ENCODE data around the gene RPS27.
"Not testable (repeated sequence)": the region's sequence is repeated elsewhere in the genome, so short reads cannot be mapped to it uniquely, and the experiment has no call there.

Gene RPS27

GRCh38 chr1:153962088-153963029 is 28.2 kb upstream of the RPS27 start:
- DNase-seq: no peak

DNA sequence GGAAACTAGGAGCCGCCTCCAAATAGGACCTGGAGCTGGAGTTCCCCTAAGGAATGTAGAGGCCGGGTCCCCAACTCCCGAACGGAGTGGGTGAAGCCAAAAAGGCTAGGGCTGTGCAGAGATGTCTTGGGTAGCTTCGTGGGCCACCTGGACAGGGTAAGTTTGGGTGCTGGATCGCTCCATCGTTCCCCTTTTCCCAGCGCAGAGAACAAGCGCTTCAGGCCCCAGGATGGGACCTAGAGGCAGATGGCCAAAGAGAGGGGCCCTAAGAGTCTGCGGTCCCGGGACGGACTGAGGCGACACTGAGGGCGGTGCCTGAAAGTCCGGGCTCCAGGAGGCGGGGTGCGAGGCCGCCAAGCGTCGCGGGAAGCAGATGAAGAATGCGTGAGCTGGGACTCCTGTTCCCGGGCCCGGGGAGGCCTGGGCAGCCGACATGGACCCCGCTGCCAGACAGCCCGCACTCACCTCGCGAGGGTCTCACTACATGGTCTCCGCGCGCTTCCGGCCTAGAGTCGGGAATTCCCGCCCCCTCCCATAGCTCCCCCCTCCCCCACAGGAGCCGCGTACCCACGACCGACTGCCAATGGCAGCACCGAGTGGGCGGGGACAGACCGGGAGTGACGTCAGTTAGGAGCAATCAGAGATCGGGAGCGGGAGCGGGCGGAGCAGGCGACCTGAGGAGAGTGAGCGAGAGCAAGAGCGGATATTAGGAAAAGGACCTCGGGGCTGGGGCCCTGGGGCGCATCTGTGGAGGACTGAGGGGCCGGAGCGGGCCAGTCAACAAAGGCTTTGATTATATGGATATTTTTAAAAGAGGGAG is 27.3 kb upstream of the RPS27 start, which contains the start of gene SLC39A1:
SLC39A1 (minus strand) TSS at position 508 of the 820 bp plus-strand sequence. CDS start 822 bp downstream, outside the sequence.
- no peak for DNase-seq

- no peak for DNase-seq
Measured at GRCh38 chr1:153963850-153964331, 26.7 kb upstream of the RPS27 start.

DNA sequence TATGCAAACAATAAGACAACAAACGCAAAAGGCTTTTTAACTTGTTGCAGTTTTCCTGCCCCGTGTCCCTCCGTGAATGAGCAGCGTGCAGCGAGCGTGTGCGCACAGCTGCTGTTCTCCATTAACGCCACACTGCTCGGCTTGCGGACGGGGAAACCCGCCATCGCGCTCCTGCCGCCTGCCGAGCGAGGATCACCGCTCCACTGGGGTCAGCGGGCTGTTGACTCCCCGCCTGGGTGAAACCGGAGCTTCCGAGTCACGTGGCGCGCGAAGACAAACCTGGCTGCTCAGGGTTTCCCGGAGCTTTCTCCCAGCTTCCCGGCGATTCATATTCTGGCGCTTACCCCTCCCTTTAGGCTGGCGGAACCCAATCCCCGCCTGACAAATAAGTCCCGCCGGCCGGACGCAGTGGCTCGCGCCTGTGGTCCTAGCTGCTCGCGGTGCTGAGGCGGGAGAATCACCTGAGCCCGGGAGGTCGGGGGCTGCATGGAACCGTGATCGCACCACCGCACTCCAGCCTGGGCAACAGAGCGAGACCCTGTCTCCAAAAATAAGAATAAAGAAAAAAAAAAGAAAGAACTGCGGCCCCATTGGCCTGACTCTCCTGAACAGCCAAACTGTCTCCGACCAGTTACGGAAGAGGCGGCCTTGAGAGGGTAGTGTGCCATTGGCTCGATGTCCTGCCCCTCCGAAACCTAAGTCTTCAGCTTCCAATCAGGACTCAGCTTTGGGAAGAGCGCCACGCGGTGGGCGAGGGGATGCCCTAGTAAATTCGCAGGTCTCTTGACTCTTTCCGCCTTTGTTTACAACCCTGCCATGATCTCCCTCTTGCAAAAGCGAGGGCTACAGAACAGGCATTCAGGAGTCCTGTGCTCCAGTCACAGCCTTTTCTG is 23.2 kb upstream of the RPS27 start, which contains the start of gene CREB3L4:
CREB3L4 (plus strand) TSS at position 796 of the 893 bp plus-strand sequence. CDS start 624 bp downstream, outside the sequence.
- DNase-seq: no peak

DNA sequence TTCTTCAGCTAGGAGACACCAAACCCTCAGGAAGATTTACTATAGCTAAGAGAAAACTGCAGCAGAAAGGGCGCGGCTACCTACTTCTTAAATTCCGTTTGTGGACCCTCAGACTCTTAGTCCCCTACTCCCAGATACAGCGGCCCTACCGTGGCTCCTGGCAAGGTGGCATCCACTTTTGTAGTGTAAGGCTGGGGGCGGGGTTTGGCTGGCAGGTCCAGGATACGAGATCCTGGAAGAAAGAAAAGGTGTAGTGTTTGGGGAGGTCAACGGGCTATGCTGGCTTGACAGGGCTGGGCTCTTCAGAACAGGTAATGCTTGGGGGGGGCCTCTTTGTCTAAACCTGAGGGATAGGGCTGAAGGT is 22.6 kb upstream of the RPS27 start:
- DNase-seq: no peak

GRCh38 chr1:153968408-153968807 is 22.2 kb upstream of the RPS27 start:
- DNase-seq: no peak

DNA sequence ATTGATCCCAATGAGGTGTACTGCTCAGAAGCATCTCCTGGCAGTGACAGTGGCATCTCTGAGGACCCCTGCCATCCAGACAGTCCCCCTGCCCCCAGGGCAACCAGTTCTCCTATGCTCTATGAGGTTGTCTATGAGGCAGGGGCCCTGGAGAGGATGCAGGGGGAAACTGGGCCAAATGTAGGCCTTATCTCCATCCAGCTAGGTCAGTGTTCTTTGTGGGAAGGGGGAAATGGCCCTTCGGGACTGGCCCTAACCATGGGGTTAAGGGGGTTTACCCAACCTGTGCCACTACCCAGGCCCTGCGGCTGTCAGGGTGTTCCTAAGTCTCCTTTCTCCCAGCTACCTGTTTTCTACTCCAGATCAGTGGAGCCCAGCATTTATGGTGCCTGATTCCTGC is 21.6 kb upstream of the RPS27 start:
- no peak for DNase-seq

DNA sequence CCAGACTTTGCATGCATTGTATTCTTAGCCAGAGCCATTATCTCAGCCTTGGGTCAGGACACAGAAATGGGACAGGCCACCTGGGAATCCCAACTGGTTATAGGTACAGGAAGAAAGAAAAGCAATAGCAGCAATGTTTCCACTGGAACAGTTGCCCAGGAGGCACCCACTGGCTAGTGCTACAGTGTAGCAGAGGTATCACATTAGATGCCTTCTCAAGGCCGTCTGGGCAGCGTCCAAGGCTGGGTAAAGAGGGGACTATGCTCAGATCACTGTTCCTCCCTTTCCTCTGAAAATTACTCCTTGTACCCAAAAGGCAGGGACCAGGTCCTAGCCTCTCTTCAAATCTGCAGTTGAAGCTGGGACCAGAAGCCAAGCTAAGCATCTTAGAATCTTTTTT is 20.2 kb upstream of the RPS27 start:
- DNase-seq: no peak

DNA sequence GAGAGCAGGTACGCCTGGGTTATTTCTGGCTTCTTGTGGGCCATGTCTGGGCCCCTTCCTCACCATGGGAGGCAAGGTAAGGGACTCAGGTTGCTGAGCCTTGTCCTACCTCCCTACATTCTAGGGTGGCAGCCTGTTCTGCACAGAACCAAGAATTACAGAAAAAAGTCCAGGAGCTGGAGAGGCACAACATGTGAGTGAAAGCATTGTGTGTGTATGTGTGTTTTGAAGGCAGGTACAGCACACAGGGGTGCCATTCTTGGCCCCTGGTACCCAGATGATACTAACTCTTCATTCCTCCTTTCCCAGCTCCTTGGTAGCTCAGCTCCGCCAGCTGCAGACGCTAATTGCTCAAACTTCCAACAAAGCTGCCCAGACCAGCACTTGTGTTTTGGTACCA is 17.5 kb upstream of the RPS27 start:
- DNase-seq: no peak

DNA sequence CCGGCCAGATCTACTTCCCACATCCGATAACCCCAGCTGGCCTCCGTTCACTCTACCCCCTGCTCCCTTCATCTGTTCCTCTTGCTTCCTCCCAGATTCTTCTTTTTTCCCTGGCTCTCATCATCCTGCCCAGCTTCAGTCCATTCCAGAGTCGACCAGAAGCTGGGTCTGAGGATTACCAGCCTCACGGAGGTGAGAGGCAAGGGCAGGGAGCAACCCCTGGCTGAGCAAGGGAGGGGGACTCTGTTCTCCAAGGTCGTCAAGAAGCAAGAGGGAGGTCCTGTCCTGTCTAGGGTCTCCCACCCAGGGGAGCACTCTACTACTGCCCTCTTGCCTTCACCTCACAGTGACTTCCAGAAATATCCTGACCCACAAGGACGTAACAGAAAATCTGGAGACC is 17.0 kb upstream of the RPS27 start:
- DNase-seq: no peak

DNA sequence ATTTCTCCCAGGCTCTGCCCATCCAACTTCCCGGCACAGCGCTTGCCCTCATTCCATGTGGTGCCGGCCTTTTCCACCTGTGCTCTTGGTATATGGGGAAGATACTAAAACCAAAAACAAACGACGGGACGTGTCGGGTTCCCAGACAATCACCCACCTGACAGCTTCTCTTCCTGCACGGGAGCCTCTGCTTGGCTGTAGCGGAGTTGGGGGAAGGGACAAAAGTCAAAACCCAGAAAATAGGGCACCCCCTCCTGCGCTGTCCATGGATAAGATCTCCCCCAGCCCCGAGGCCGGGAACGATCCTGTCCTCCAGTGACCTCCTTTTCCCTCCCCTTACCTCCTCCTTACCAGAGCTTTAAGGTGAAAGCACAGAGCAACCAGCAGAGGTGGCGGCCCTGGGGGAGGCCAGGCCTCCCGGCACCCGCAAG is 13.7 kb upstream of the RPS27 start:
- no peak for DNase-seq

GRCh38 chr1:153977250-153978240 is 13.0 kb upstream of the RPS27 start, which contains the start of gene JTB:
TSS of gene JTB (minus strand) at chr1:153977674. CDS start at chr1:153977252, 422 bp downstream.
- DNase-seq: no peak

DNA sequence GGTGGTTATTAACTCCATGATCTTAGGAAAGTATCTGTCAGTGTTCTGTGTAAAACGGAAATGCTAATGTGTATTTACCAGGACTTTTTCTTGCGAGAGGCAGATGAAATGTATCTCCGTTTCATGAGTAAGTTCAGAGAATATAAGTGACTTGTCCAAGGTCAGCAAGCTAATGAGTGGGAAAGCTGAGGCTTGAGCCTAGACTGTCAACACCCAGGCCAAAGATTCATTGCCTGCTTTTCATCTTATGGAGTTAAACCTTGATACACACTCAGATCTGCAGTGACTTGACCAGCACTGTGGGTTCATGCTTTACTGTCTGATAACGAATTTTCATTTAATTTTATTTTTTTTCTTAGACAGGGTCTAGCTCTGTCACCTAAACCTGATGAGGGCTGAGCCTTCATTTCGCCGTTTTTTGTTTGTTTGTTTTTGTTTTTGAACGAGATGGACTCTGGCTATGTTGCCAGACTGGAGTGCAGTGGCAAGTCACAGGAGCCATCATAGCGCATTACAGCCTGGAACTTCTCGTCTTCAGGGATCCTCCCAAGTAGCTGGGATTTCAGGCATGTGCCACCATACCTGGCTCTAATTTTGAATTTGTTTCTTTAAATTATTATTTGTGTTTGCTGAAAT is 12.2 kb upstream of the RPS27 start:
- no peak for DNase-seq

DNA sequence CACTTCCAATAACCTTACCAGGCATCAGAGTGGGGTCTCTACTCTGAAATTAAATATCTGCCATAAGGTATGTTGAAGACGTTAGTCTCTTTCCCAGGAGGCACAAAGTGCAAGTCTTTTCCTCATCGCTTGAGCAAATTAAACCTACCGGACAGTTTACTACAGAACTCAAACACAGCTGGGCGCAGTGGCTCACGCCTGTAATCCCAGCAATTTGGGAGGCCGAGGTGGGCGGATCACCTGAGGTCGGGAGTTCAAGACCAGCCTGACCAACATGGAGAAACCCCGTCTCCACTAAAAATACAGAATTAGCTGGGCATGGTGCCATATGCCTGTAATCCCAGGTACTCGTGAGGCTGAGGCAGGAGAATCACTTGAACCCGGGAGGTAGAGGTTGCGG is 11.5 kb upstream of the RPS27 start:
- not testable (repeated sequence) for DNase-seq

GRCh38 chr1:153981735-153982134 is 8.8 kb upstream of the RPS27 start:
- DNase-seq: not testable (repeated sequence)

DNA sequence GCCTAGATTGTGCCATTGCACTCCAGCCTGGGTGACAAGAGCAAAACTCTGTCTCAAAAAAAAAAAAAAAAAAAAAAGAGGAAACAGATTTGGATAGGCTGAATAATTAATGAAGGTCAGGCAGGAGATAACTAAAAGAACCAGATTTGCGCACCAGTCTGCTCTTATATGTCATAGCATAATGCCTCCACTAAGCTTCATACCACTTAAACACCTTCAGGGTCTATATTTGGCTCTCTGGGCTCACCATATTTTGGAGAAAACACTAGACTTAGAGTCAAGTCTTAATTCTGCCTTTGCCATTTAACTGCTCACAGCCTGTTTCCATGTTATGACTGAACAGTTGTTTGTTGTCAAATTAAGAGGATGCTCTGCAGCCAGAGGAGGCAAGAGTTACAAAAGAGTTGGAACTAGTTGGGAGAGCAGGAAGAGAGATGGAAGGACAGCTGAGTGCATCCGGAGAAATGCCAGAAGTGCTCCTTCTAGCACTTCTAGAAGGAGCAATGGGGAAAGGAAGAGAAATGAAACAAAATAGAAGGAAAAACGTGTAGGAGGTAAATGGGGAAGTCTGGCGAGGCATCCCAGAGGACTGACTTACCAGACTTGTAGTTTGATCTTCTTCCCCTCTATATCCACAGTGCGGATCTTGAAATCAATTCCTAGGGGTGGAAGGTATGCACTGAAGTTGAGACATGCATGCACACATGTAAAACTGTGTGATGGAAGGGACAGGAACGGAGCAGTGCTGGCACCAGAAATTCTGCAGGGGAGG is 6.3 kb upstream of the RPS27 start:
- DNase-seq: no peak

GRCh38 chr1:153985341-153985912 is 5.1 kb upstream of the RPS27 start:
- no peak for DNase-seq

DNA sequence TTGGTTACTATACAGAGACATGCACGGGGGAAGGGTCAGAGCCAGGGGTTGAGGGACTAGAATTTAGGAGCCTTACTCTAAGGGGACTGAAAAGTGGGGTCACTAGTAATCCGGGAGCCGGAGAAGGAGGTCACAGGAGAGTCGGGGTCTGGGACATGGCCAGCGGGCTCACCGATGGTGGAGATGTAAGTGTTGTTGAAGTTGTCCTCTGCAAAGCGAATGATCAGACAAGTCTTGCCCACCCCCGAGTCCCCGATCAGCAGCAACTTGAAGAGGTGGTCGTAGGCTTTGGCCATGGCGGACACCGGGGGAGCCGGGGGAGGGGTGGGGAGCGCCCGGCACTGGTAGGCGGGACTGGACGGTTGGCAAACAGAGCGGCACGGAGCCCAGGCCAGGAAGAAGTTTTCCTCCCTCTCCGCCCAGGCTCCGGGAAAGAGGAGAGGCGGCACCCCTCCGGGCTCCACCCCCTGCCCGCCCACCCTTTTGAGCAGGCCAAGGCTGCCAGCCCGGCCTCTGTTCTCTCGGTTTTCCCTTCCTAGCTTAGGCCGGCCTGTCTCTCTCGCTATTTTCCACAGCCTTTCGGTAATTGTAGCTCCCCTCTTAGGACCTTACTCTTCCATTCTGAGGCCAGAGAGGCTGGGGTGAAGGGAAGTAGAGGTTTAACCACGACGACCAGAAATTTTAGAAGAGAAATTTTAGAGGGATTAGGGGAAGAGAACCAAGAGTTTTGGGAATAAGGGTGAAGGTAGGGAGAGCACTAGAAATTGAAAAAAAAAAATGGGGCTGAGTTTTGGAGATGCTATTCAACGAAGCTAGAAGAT is 4.4 kb upstream of the RPS27 start, which contains the start of gene RAB13:
RAB13 (minus strand) TSS at position 399 of the 821 bp plus-strand sequence; CDS start at position 296, 103 bp downstream.
- no peak for DNase-seq

Measured in cortex of kidney (tissue), 1 donor.